Smooth muscle cell (in vitro differentiated cells): ENCODE data around the gene SMIM9. TPM values are rescaled to one million over a fixed set of nuclear protein-coding genes. Genes with fewer than 3 reads are reported as not detected.

ENCODE experiments used
- DNase-seq: peaks from one replicate; lab custom pipeline; 2025; ENCODE audit not compliant: unreplicated experiment; lab: John Stamatoyannopoulos, UW
- H2AFZ ChIP-seq: fragments of 200-600 bp; sonication (generic); 2 replicates; pipeline ENCODE4 v1.6.0; 2016; ENCODE audit warnings: antibody characterized with exemption, low read depth, mild to moderate bottlenecking
- H3F3A ChIP-seq: fragments of 200-600 bp; sonication (generic); 2 replicates; pipeline ENCODE4 v1.6.0; 2017; ENCODE audit warnings: antibody characterized with exemption, low read depth
- H3K27ac ChIP-seq: fragments of 200-600 bp; sonication (generic); 2 replicates; pipeline ENCODE4 v1.5.1; 2016; ENCODE audit warnings: low read depth, mild to moderate bottlenecking
- H3K27me3 ChIP-seq: fragments of 200-600 bp; sonication (generic); 2 replicates; pipeline ENCODE4 v1.6.1; 2016; ENCODE audit warnings: low read depth, mild to moderate bottlenecking
- H3K36me3 ChIP-seq: fragments of 200-600 bp; sonication (generic); 2 replicates; pipeline ENCODE4 v1.5.1; 2016; ENCODE audit warnings: low read depth
- H3K4me1 ChIP-seq: fragments of 200-600 bp; sonication (generic); 2 replicates; pipeline ENCODE4 v1.5.1; 2016; ENCODE audit warnings: low read depth
- H3K4me2 ChIP-seq: fragments of 200-600 bp; sonication (generic); 2 replicates; pipeline ENCODE4 v1.6.0; 2016; ENCODE audit warnings: mild to moderate bottlenecking
- H3K4me3 ChIP-seq: fragments of 200-600 bp; sonication (generic); 2 replicates; pipeline ENCODE4 v1.5.1; 2016; ENCODE audit warnings: mild to moderate bottlenecking
- H3K79me2 ChIP-seq: fragments of 200-600 bp; sonication (generic); 2 replicates; pipeline ENCODE4 v1.6.0; 2016; ENCODE audit warnings: low read depth, mild to moderate bottlenecking
- H3K9ac ChIP-seq: fragments of 200-600 bp; sonication (generic); 2 replicates; pipeline ENCODE4 v1.6.0; 2016; ENCODE audit warnings: low read depth
- H3K9me3 ChIP-seq: fragments of 200-600 bp; sonication (generic); replicated peaks from 2 replicates; pipeline ENCODE4 v1.5.1; 2016; ENCODE audit warnings: low read depth
- H4K20me1 ChIP-seq: fragments of 200-600 bp; sonication (generic); 2 replicates; pipeline ENCODE4 v1.6.0; 2016; ENCODE audit warnings: low read depth
- CTCF ChIP-seq: fragments of 200-600 bp; sonication (generic); IDR thresholded peaks from 2 replicates; pipeline ENCODE4 v1.5.1; 2017; ENCODE audit warnings: borderline replicate concordance, mild to moderate bottlenecking, antibody characterized with exemption; ENCODE audit not compliant: insufficient read depth, poor library complexity, severe bottlenecking
- WGBS: methylation state at CpG from one replicate; pipeline ENCODE4 v1.1.7; 2016; ENCODE audit warnings: low lambda C conversion rate; 5-methylcytosine and 5-hydroxymethylcytosine counted together
- polyA plus RNA-seq: library from polyadenylated mRNA; unstranded; fragments of >200 nt; fragmentation: Nextera tagmentation; extraction: Ambion mirVana; gene quantifications from 2 replicates; pipeline ENCODE4 v1.2.1, GENCODE V29; 2016
- total RNA-seq: library from RNA; depleted of rRNA; stranded (reverse); fragments of >200 nt; gene quantifications from 2 replicates; pipeline ENCODE4 v1.2.3, GENCODE V29; 2014

The SMIM9 gene
- total and polyA plus RNA-seq, 2 experiments from 2014 or later = not detected

- Histone ChIP-seq H3K27me3 (no peaks in the 10 kb centered on the region), H3K4me2 (no peak overlapping the region), H3K27ac (no peak overlapping the region), H4K20me1 (no peaks in the 10 kb centered on the region), H3K9ac (no peak overlapping the region), H3F3A (no peaks in the 10 kb centered on the region), H3K9me3 (peaks cover 3% of the 10 kb centered on the region), H3K36me3 (no peaks in the 10 kb centered on the region), H3K79me2 (no peaks in the 10 kb centered on the region), H3K4me3 (no peak overlapping the region), H2AFZ (no peak overlapping the region), H3K4me1 (no peaks in the 10 kb centered on the region)
- TF ChIP-seq CTCF = no peak
- DNase-seq = no peak
- WGBS = 72% methylated on average over 1 of the region's 1 CpG
These were observed 16.6 kb upstream of the SMIM9 start for GRCh38 chrX:154850957-154851611.

- Histone ChIP-seq H3K27me3 (no peaks in the 10 kb centered on the region), H3K4me3 (no peak overlapping the region), H4K20me1 (no peaks in the 10 kb centered on the region), H3K79me2 (no peaks in the 10 kb centered on the region), H3K4me1 (no peaks in the 10 kb centered on the region), H3K9ac (no peak overlapping the region), H2AFZ (no peak overlapping the region), H3F3A (no peaks in the 10 kb centered on the region), H3K9me3 (no peaks in the 10 kb centered on the region), H3K4me2 (no peak overlapping the region), H3K36me3 (no peaks in the 10 kb centered on the region), H3K27ac (no peak overlapping the region)
- DNase-seq = no peak
- TF ChIP-seq CTCF = peak; percentile 38
- 86% methylated on average over 2 of the region's 2 CpGs for WGBS
These were observed 6.4 kb upstream of the SMIM9 start for GRCh38 chrX:154840856-154841255.

GRCh38 chrX:154836163-154836562 is 1.7 kb upstream of the SMIM9 start:
- Histone ChIP-seq H3K9ac (no peak overlapping the region), H3K27ac (no peak overlapping the region), H3K9me3 (no peaks in the 10 kb centered on the region), H3K27me3 (no peaks in the 10 kb centered on the region), H3K4me3 (no peak overlapping the region), H4K20me1 (no peaks in the 10 kb centered on the region), H3K4me2 (no peak overlapping the region), H3K79me2 (no peaks in the 10 kb centered on the region), H2AFZ (no peak overlapping the region), H3F3A (no peaks in the 10 kb centered on the region), H3K4me1 (no peaks in the 10 kb centered on the region), H3K36me3 (no peaks in the 10 kb centered on the region)
- 82% methylated on average over 1 of the region's 1 CpG for WGBS
- no peak for TF ChIP-seq CTCF
- DNase-seq = no peak

- Histone ChIP-seq H3K79me2 (no peaks in the 10 kb centered on the region), H3K4me3 (no peak overlapping the region), H3K4me2 (no peak overlapping the region), H4K20me1 (no peaks in the 10 kb centered on the region), H3F3A (no peaks in the 10 kb centered on the region), H2AFZ (no peak overlapping the region), H3K9me3 (no peaks in the 10 kb centered on the region), H3K27ac (no peak overlapping the region), H3K4me1 (no peaks in the 10 kb centered on the region), H3K36me3 (no peaks in the 10 kb centered on the region), H3K9ac (no peak overlapping the region), H3K27me3 (no peaks in the 10 kb centered on the region)
- TF ChIP-seq CTCF = no peak
- 80% methylated on average over 3 of the region's 3 CpGs for WGBS
- no peak for DNase-seq
These were observed 652 bp downstream of the SMIM9 start for GRCh38 chrX:154833746-154834274.
